Cardiac fibroblast (primary cell): ENCODE measurements around the gene ADAMTS17.

Experiments used
- DNase-seq, 2 donors: peaks; one replicate each; pipeline versions ENCODE4 v3.0.0 to v3.0.0-alpha.2; 2010; ENCODE audit warnings: low read depth in 2 of 2
- H3K4me3 ChIP-seq, 2 donors: replicated peaks in 1 of 2; 1 replicate in 1 of 2; 2 replicates in 1 of 2; pipeline ENCODE4 v1.5.1; 2011; ENCODE audit warnings: low read depth in 2 of 2, low read length in 2 of 2, mild to moderate bottlenecking in 2 of 2, moderate library complexity in 1 of 2
- CTCF ChIP-seq: IDR thresholded peaks from one replicate; pipeline ENCODE4 v1.5.1; 2011; ENCODE audit warnings: low read depth, mild to moderate bottlenecking, low read length, inconsistent platforms

Gene ADAMTS17

DNA sequence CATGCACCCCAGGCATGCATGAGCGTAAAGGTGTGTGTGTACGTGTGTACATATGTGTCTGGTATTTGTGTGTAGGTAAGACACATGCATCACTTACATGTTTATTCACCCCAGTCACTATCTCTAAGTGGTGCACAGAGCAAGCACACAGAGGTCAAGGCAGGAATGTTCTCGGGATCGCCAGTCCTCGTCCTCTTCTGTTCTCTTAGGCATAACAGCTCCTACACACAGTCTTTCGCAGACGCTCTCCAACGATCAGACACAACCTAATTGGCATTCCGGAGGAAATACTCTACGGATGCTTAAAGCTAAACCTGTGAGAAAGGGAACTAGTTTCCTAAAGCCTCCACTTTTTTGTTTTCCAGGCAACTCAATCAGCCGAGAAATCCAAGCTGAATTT is 95.9 kb downstream of the ADAMTS17 start:
- TF ChIP-seq CTCF, result no peak
- no peak overlapping the region for H3K4me3 ChIP-seq
- no peak for DNase-seq

GRCh38 chr15:100245487-100245820 is 96.3 kb downstream of the ADAMTS17 start:
- H3K4me3 ChIP-seq, result no peak overlapping the region
- peak in 1 of 2 donors; percentile 54 for DNase-seq
- no peak for TF ChIP-seq CTCF

DNA sequence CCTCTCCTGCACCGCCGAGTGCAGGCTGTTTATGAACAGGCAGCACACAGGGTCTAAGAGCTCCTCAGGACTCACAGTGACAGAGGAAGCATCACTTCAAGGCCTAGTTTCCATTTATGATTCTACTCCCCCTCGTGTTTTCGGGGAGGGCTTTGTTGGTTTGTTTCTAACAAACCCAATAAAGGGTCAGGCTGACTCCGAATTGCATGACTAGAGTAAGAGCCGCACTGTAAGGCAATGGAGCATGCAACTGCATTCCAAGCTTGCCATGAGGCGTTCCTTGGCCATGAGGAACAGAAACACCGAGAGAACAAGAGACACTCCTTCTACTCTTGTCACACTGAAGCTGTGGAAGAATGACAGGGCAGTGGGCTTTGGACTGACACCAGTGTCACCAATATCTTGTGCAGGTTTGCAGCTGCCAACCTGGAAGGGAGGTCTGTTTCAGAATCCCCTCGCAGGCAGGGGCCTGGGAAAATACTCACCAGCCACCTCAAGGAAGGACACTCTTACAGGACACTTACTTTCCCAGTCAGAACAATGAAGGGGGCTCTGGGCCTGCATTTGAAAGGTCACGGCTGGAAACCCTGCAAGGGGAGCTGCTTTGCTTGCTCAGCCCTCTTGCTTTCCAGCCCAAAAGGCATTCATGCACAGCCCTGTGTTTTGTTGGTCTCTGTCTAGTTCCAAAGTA is 96.8 kb downstream of the ADAMTS17 start:
- no peak overlapping the region for H3K4me3 ChIP-seq
- DNase-seq, result no peak
- no peak for TF ChIP-seq CTCF

- no peak overlapping the region for H3K4me3 ChIP-seq
- DNase-seq, result no peak
- no peak for TF ChIP-seq CTCF
Measured at GRCh38 chr15:100242989-100243388, 98.8 kb downstream of the ADAMTS17 start.

GRCh38 chr15:100241572-100242482 is 99.9 kb downstream of the ADAMTS17 start:
- no peak for TF ChIP-seq CTCF
- no peak overlapping the region for H3K4me3 ChIP-seq
- DNase-seq, result peak; percentile 51 to 62

GRCh38 chr15:100236981-100237720 is 104.6 kb downstream of the ADAMTS17 start:
- no peak overlapping the region for H3K4me3 ChIP-seq
- TF ChIP-seq CTCF, result no peak
- no peak for DNase-seq
